H1 (cell line): ENCODE measurements around the gene KAT8.

Experiments used
- E2F6 ChIP-seq: IDR thresholded peaks from 2 replicates; pipeline ENCODE4 v1.6.1; 2012; ENCODE audit warnings: inconsistent platforms
- HDAC2 ChIP-seq, 2 experiments: fragments of 300-600 bp in 1 of 2; sonication (generic) in 1 of 2; IDR thresholded peaks; 2 replicates each; pipeline ENCODE4 v1.6.1; 2011 to 2012; ENCODE audit warnings: low read depth in 2 of 2, low read length in 2 of 2, mild to moderate bottlenecking in 2 of 2, moderate library complexity in 2 of 2, borderline replicate concordance in 1 of 2, inconsistent platforms in 1 of 2
- HDAC6 ChIP-seq: IDR thresholded peaks from one replicate; pipeline ENCODE4 v1.7.1; 2012; ENCODE audit warnings: low read depth, mild to moderate bottlenecking, inconsistent platforms, low read length, moderate library complexity
- KDM5A ChIP-seq: fragments of 200-600 bp; IDR thresholded peaks from 2 replicates; pipeline ENCODE4 v1.7.1; 2012; ENCODE audit warnings: mild to moderate bottlenecking, low read length, inconsistent platforms, mixed read lengths
- POLR2A ChIP-seq, 2 experiments: IDR thresholded peaks; 1 replicate in 1 of 2; 2 replicates in 1 of 2; pipeline ENCODE4 v1.6.1; 2011; ENCODE audit warnings: low read depth in 2 of 2, low read length in 2 of 2, mild to moderate bottlenecking in 2 of 2; ENCODE audit errors: control extremely low read depth in 1 of 2
- SIN3A ChIP-seq, 2 experiments: IDR thresholded peaks in 1 of 2; conservative IDR thresholded peaks in 1 of 2; 2 replicates each; pipeline ENCODE4 v1.6.1; 2011 to 2012; ENCODE audit warnings: low read length in 2 of 2, improper control_type of control experiment in 1 of 2, low read depth in 1 of 2, mild to moderate bottlenecking in 1 of 2
- TAF1 ChIP-seq: IDR thresholded peaks from 2 replicates; pipeline ENCODE4 v1.6.1; 2011; ENCODE audit warnings: mild to moderate bottlenecking, low read depth, low read length
- YY1 ChIP-seq: IDR thresholded peaks from 2 replicates; pipeline ENCODE4 v1.6.1; 2011; ENCODE audit warnings: low read depth, mild to moderate bottlenecking, low read length
- TF ChIP-seq, protein P1 (sequence below), 3 experiments: IDR thresholded peaks; 1 replicate in 2 of 3; 2 replicates in 1 of 3; pipeline versions ENCODE4 v1.5.1 to v1.6.1; 2011; ENCODE audit warnings: low read length in 3 of 3, mild to moderate bottlenecking in 3 of 3, inconsistent platforms in 2 of 3, low read depth in 1 of 3, moderate library complexity in 1 of 3; ENCODE audit not compliant: insufficient read depth in 1 of 3; ENCODE audit errors: control extremely low read depth in 1 of 3
- TF ChIP-seq, protein P2 (sequence below): IDR thresholded peaks from 2 replicates; pipeline ENCODE4 v1.6.1; 2012; ENCODE audit warnings: inconsistent platforms

DNA sequence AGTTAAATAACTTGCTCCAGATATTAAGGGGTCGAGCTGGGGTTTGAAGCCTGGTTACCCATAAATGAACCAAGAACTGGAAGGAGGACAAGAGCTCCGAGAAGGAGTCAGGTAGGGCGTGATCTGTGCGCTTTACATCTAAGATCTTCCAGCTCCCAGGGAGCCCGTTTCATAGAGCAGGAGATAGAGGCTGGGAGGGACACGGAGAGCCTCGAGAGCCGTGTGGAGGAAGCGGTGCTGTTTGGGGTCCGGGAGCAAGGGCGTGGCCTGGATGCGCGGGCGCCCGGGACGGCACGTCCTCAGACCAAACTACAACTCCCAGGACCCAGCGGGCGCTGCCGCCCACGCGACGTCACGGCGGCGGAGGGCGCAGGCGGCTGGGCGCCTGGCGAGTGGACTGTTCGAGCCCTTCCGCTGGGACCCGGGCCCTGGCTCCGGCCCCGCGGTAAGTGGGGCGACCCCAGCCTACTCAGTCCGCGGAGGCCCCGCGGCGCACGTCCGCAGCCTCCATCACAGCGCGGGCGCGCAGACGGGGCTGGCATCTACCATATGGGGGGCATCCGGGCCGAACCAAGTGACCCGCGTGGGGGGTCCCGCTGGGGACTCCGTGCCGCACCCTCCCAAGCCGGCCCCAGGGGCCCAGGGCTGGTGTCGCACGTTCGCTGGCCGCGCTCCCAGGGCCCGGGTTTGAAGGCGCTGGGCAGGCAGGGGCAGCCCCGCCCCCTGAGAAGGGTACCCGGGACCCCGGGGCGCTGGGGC lies 9.2 kb upstream of the KAT8 start, which contains the start of gene BCKDK:
- TF ChIP-seq SIN3A (conservative IDR thresholded peaks at IDR 0.05 in 1 of 2, IDR thresholded peaks at IDR 0.05 in 1 of 2; ENCODE audit: low read depth in 1 of 2, low read length in 2 of 2) (peak; percentile 19 to 72; a peak in 1 of 4 replicates), KDM5A (no peak), POLR2A (IDR thresholded peaks at IDR 0.05; ENCODE audit: control extremely low read depth in 1 of 2, low read depth in 2 of 2, low read length in 2 of 2) (no peak), HDAC2 (IDR thresholded peaks at IDR 0.05; ENCODE audit: borderline replicate concordance in 1 of 2, low read depth in 2 of 2, low read length in 2 of 2) (peak in 1 of 2 experiments; percentile 93; a peak in 2 of 4 replicates), E2F6 (0 out of 2 replicates have a peak, but pooled peaks have one; percentile 14), TAF1 (no peak), YY1 (peak; percentile 53; the same call in 1 of the 2 replicates), HDAC6 (no peak)
- TF ChIP-seq, protein P1, sequence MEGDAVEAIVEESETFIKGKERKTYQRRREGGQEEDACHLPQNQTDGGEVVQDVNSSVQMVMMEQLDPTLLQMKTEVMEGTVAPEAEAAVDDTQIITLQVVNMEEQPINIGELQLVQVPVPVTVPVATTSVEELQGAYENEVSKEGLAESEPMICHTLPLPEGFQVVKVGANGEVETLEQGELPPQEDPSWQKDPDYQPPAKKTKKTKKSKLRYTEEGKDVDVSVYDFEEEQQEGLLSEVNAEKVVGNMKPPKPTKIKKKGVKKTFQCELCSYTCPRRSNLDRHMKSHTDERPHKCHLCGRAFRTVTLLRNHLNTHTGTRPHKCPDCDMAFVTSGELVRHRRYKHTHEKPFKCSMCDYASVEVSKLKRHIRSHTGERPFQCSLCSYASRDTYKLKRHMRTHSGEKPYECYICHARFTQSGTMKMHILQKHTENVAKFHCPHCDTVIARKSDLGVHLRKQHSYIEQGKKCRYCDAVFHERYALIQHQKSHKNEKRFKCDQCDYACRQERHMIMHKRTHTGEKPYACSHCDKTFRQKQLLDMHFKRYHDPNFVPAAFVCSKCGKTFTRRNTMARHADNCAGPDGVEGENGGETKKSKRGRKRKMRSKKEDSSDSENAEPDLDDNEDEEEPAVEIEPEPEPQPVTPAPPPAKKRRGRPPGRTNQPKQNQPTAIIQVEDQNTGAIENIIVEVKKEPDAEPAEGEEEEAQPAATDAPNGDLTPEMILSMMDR (IDR thresholded peaks at IDR 0.05; ENCODE audit: control extremely low read depth in 1 of 3, insufficient read depth in 1 of 3, low read depth in 1 of 3, low read length in 3 of 3) = no peak
- TF ChIP-seq, protein P2, sequence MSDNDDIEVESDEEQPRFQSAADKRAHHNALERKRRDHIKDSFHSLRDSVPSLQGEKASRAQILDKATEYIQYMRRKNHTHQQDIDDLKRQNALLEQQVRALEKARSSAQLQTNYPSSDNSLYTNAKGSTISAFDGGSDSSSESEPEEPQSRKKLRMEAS = peak; percentile 47; the same call in 1 of the 2 replicates
